DOHH2 (cell line): Measurements from ENCODE around the gene DDO.

ENCODE experiments used
- H3F3A ChIP-seq: fragments of 200-600 bp; sonication (generic), shearing (Covaris generic); 2 replicates; pipeline ENCODE4 v1.6.0; 2016; ENCODE audit warnings: antibody characterized with exemption, mild to moderate bottlenecking; ENCODE audit not compliant: control insufficient read depth, insufficient read depth
- H3K27ac ChIP-seq: fragments of 200-600 bp; sonication (generic); 2 replicates; pipeline ENCODE4 v1.5.1; 2014; ENCODE audit warnings: low read depth, mild to moderate bottlenecking, low read length, moderate library complexity
- H3K27me3 ChIP-seq: fragments of 200-600 bp; sonication (generic); 2 replicates; pipeline ENCODE4 v1.6.1; 2014; ENCODE audit warnings: mild to moderate bottlenecking, low read length, mixed read lengths; ENCODE audit not compliant: control insufficient read depth
- H3K36me3 ChIP-seq: fragments of 200-600 bp; sonication (generic); 2 replicates; pipeline ENCODE4 v1.6.1; 2014; ENCODE audit warnings: mild to moderate bottlenecking, low read length, moderate library complexity, mixed read lengths; ENCODE audit not compliant: control insufficient read depth
- H3K4me1 ChIP-seq: fragments of 200-600 bp; sonication (generic); 2 replicates; pipeline ENCODE4 v1.6.1; 2014; ENCODE audit warnings: mild to moderate bottlenecking, low read length, mixed read lengths; ENCODE audit not compliant: control insufficient read depth
- H3K4me2 ChIP-seq: fragments of 200-600 bp; sonication (generic); 2 replicates; pipeline ENCODE4 v1.6.0; 2014; ENCODE audit warnings: mild to moderate bottlenecking, low read length, moderate library complexity
- H3K4me3 ChIP-seq: fragments of 200-600 bp; sonication (generic); 2 replicates; pipeline ENCODE4 v1.5.1; 2014; ENCODE audit warnings: mild to moderate bottlenecking, low read length, mixed read lengths
- H3K79me2 ChIP-seq: fragments of 200-600 bp; sonication (generic); 2 replicates; pipeline ENCODE4 v1.6.1; 2014; ENCODE audit warnings: mild to moderate bottlenecking, low read length, mixed read lengths; ENCODE audit not compliant: control insufficient read depth
- H3K9me2 ChIP-seq: fragments of 200-600 bp; sonication (generic); replicated peaks from 2 replicates; pipeline ENCODE4 v1.6.1; 2014; ENCODE audit warnings: mild to moderate bottlenecking, low read length, mixed read lengths; ENCODE audit not compliant: control insufficient read depth
- H3K9me3 ChIP-seq: fragments of 200-600 bp; sonication (generic); 2 replicates; pipeline ENCODE4 v1.6.1; 2014; ENCODE audit warnings: antibody characterized with exemption, low read length, mixed read lengths; ENCODE audit not compliant: control insufficient read depth, insufficient read depth
- H4K20me1 ChIP-seq: fragments of 200-600 bp; sonication (generic); 2 replicates; pipeline ENCODE4 v1.6.0; 2014; ENCODE audit warnings: low read depth, mild to moderate bottlenecking, antibody characterized with exemption, low read length, moderate library complexity; ENCODE audit not compliant: control insufficient read depth, insufficient read depth
- CTCF ChIP-seq: fragments of 200-600 bp; sonication (generic); IDR thresholded peaks from one replicate; pipeline ENCODE4 v1.5.1; 2014; ENCODE audit warnings: antibody characterized with exemption, mild to moderate bottlenecking, low read depth, low read length; ENCODE audit not compliant: poor library complexity, severe bottlenecking
- EZH2phosphoT487 ChIP-seq: fragments of 200-600 bp; sonication (generic); IDR thresholded peaks from 2 replicates; pipeline ENCODE4 v1.6.1; 2017; ENCODE audit warnings: borderline replicate concordance, mild to moderate bottlenecking, antibody characterized with exemption, low read length, moderate library complexity, mixed read lengths

Gene DDO

GRCh38 chr6:110430236-110430635 lies 14.9 kb upstream of the DDO start:
- TF ChIP-seq CTCF (no peak), EZH2phosphoT487 (no peak)
- no peaks in the 10 kb centered on the region for H3K79me2 ChIP-seq
- H3K4me3 ChIP-seq = no peak overlapping the region
- H3K4me2 ChIP-seq = no peak overlapping the region
- no peaks in the 10 kb centered on the region for H3K9me3 ChIP-seq
- no peaks in the 10 kb centered on the region for H3F3A ChIP-seq
- no peaks in the 10 kb centered on the region for H4K20me1 ChIP-seq
- H3K36me3 ChIP-seq = no peaks in the 10 kb centered on the region
- H3K27me3 ChIP-seq = peaks cover 1% of the 10 kb centered on the region; the same call in 1 of the 2 replicates
- H3K4me1 ChIP-seq = no peaks in the 10 kb centered on the region
- H3K27ac ChIP-seq = no peak overlapping the region
- H3K9me2 ChIP-seq = no peaks in the 10 kb centered on the region

- Histone ChIP-seq H3K79me2 (no peaks in the 10 kb centered on the region), H3K4me1 (no peaks in the 10 kb centered on the region), H3K27me3 (peaks cover 6% of the 10 kb centered on the region; the same call in 1 of the 2 replicates), H3K4me3 (no peak overlapping the region), H3K36me3 (no peaks in the 10 kb centered on the region), H3K27ac (no peak overlapping the region), H4K20me1 (no peaks in the 10 kb centered on the region), H3K9me3 (no peaks in the 10 kb centered on the region), H3K4me2 (no peak overlapping the region), H3F3A (no peaks in the 10 kb centered on the region), H3K9me2 (no peaks in the 10 kb centered on the region)
- TF ChIP-seq EZH2phosphoT487 (no peak), CTCF (no peak)
These were observed 12.8 kb upstream of the DDO start for GRCh38 chr6:110428153-110428552.

GRCh38 chr6:110425816-110426215 lies 10.4 kb upstream of the DDO start:
- Histone ChIP-seq H3F3A (no peaks in the 10 kb centered on the region), H3K9me3 (no peaks in the 10 kb centered on the region), H4K20me1 (no peaks in the 10 kb centered on the region), H3K4me2 (no peak overlapping the region), H3K27me3 (peaks cover 13% of the 10 kb centered on the region), H3K9me2 (no peaks in the 10 kb centered on the region), H3K36me3 (no peaks in the 10 kb centered on the region), H3K27ac (no peak overlapping the region), H3K79me2 (no peaks in the 10 kb centered on the region), H3K4me3 (no peak overlapping the region), H3K4me1 (no peaks in the 10 kb centered on the region)
- no peak for TF ChIP-seq EZH2phosphoT487
- TF ChIP-seq CTCF = no peak

GRCh38 chr6:110422444-110422822 lies 7.1 kb upstream of the DDO start:
- H3K9me2 ChIP-seq = no peaks in the 10 kb centered on the region
- H3K4me3 ChIP-seq = no peak overlapping the region
- H4K20me1 ChIP-seq = no peaks in the 10 kb centered on the region
- no peaks in the 10 kb centered on the region for H3K79me2 ChIP-seq
- H3K36me3 ChIP-seq = no peaks in the 10 kb centered on the region
- H3K9me3 ChIP-seq = no peaks in the 10 kb centered on the region
- H3K4me2 ChIP-seq = no peak overlapping the region
- H3F3A ChIP-seq = no peaks in the 10 kb centered on the region
- H3K27ac ChIP-seq = no peak overlapping the region
- TF ChIP-seq EZH2phosphoT487 (no peak), CTCF (no peak)
- no peaks in the 10 kb centered on the region for H3K4me1 ChIP-seq
- peaks cover 13% of the 10 kb centered on the region for H3K27me3 ChIP-seq
